H1 (cell line): ENCODE results near the gene JTB.

Experiments used
- CTCF ChIP-seq, 3 experiments: IDR thresholded peaks; 1 replicate in 2 of 3; 2 replicates in 1 of 3; pipeline versions ENCODE4 v1.5.1 to v1.6.1; 2011; ENCODE audit warnings: low read length in 3 of 3, mild to moderate bottlenecking in 3 of 3, inconsistent platforms in 2 of 3, low read depth in 1 of 3, moderate library complexity in 1 of 3; ENCODE audit not compliant: insufficient read depth in 1 of 3; ENCODE audit errors: control extremely low read depth in 1 of 3
- EP300 ChIP-seq, 2 experiments: IDR thresholded peaks; 1 replicate in 1 of 2; 2 replicates in 1 of 2; pipeline ENCODE4 v1.6.1; 2011 to 2012; ENCODE audit warnings: low read depth in 2 of 2, low read length in 2 of 2, mild to moderate bottlenecking in 2 of 2, borderline replicate concordance in 1 of 2, inconsistent platforms in 1 of 2, moderate library complexity in 1 of 2
- FOSL1 ChIP-seq: IDR thresholded peaks from 2 replicates; pipeline ENCODE4 v1.6.1; 2011; ENCODE audit warnings: mild to moderate bottlenecking, low read depth, low read length, moderate library complexity; ENCODE audit not compliant: insufficient read depth
- POLR2AphosphoS5 ChIP-seq: IDR thresholded peaks from 2 replicates; pipeline ENCODE4 v1.6.1; 2011; ENCODE audit warnings: low read depth, low read length
- RFX5 ChIP-seq: IDR thresholded peaks from 2 replicates; pipeline ENCODE4 v1.6.1; 2011; ENCODE audit warnings: low read depth, low read length, improper control_type of control experiment, borderline replicate concordance
- SP1 ChIP-seq: IDR thresholded peaks from 2 replicates; pipeline ENCODE4 v1.6.1; 2011; ENCODE audit warnings: low read depth, low read length
- TAF1 ChIP-seq: IDR thresholded peaks from 2 replicates; pipeline ENCODE4 v1.6.1; 2011; ENCODE audit warnings: mild to moderate bottlenecking, low read depth, low read length
- YY1 ChIP-seq: IDR thresholded peaks from 2 replicates; pipeline ENCODE4 v1.6.1; 2011; ENCODE audit warnings: low read depth, mild to moderate bottlenecking, low read length

- TF ChIP-seq CTCF (IDR thresholded peaks at IDR 0.05; ENCODE audit: control extremely low read depth in 1 of 3, insufficient read depth in 1 of 3, low read depth in 1 of 3, low read length in 3 of 3) = no peak
- no peak for TF ChIP-seq YY1
- TF ChIP-seq RFX5 = no peak
- no peak for TF ChIP-seq SP1
- TF ChIP-seq POLR2AphosphoS5 = no peak
- TF ChIP-seq TAF1 = no peak
- TF ChIP-seq EP300 (IDR thresholded peaks at IDR 0.05; ENCODE audit: borderline replicate concordance in 1 of 2, low read depth in 2 of 2, low read length in 2 of 2) = no peak
- no peak for TF ChIP-seq FOSL1
Measured at GRCh38 chr1:153970346-153970745, 7.1 kb downstream of the JTB start.
